NCI-H82 treated with DMSO at 0.1 percent for 48 hours (cell line): ENCODE data around the gene DNAH17.

Experiments used
- DNase-seq: peaks from one replicate; lab custom pipeline; 2025; ENCODE audit not compliant: unreplicated experiment; lab: John Stamatoyannopoulos, UW

Gene DNAH17

GRCh38 chr17:78399693-78400144 is 177.5 kb downstream of the DNAH17 start:
- no peak for DNase-seq

GRCh38 chr17:78399028-78399692 is 178.0 kb downstream of the DNAH17 start:
- DNase-seq = no peak

GRCh38 chr17:78398390-78398789 is 178.8 kb downstream of the DNAH17 start:
- DNase-seq = no peak

GRCh38 chr17:78397681-78398101 is 179.5 kb downstream of the DNAH17 start:
- no peak for DNase-seq

- no peak for DNase-seq
Observed at GRCh38 chr17:78396441-78397337, 180.5 kb downstream of the DNAH17 start.

GRCh38 chr17:78395155-78395554 is 182.0 kb downstream of the DNAH17 start:
- no peak for DNase-seq

- no peak for DNase-seq
Observed at GRCh38 chr17:78394209-78394608, 183.0 kb downstream of the DNAH17 start.

- DNase-seq = no peak
Observed at GRCh38 chr17:78393575-78393974, 183.6 kb downstream of the DNAH17 start.

GRCh38 chr17:78392295-78392694 is 184.9 kb downstream of the DNAH17 start:
- no peak for DNase-seq

GRCh38 chr17:78391843-78392242 is 185.4 kb downstream of the DNAH17 start:
- DNase-seq = no peak

- DNase-seq = no peak
Observed at GRCh38 chr17:78391051-78391431, 186.2 kb downstream of the DNAH17 start.

- DNase-seq = no peak
Observed at GRCh38 chr17:78390241-78391050, 186.8 kb downstream of the DNAH17 start.

- no peak for DNase-seq
Observed at GRCh38 chr17:78387977-78388941, 188.9 kb downstream of the DNAH17 start.

- DNase-seq = no peak
Observed at GRCh38 chr17:78384479-78385175, 192.6 kb downstream of the DNAH17 start.

GRCh38 chr17:78383725-78384471 is 193.3 kb downstream of the DNAH17 start:
- DNase-seq = peak; percentile 48

GRCh38 chr17:78381601-78382232 is 195.5 kb downstream of the DNAH17 start:
- DNase-seq = no peak

GRCh38 chr17:78380370-78380769 is 196.8 kb downstream of the DNAH17 start:
- DNase-seq = no peak

- no peak for DNase-seq
Observed at GRCh38 chr17:78379131-78379491, 198.1 kb downstream of the DNAH17 start.
